ENCODE data around the gene SRPK2.

Gene SRPK2

DNA sequence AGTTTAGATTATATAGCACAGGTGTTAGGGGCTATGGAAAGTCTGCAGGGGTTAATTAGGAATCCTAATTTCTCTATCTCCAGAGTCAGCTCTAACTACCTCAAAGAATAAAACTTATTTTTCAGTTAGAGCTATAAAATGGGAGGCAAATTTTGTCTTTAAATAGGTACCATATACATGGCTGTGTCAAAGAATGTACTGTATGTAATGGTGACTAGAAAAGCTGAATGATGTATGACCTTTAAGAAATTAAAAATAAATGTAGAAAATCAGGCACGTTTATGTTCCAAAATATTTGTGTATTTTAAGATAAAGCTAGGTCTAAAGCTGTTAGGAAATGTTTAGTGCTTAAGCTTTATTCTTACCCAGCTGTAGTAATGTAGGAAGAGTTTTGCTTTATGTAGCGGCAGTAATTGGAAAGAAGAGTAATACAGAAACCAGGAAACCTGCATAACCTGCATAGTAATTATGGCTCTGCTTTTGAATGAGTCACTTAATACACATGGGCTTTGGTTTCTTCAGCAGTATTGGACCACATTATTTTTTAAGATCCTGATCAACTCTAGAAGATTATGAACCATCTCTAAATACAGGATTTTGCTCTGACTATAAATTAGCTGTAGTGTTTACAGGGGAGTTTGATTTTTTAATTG lies 289.7 kb downstream of the SRPK2 start:
- intact Hi-C loops (cut with DNase I), result no loop called here
- no peak for DNase-seq

GRCh38 chr7:105097619-105098018 lies 291.1 kb downstream of the SRPK2 start:
- no peak for DNase-seq
- intact Hi-C loops (cut with DNase I), result no loop called here

GRCh38 chr7:105096306-105096705 lies 292.4 kb downstream of the SRPK2 start:
- intact Hi-C loops (cut with DNase I), result no loop called here
- no peak for DNase-seq

DNA sequence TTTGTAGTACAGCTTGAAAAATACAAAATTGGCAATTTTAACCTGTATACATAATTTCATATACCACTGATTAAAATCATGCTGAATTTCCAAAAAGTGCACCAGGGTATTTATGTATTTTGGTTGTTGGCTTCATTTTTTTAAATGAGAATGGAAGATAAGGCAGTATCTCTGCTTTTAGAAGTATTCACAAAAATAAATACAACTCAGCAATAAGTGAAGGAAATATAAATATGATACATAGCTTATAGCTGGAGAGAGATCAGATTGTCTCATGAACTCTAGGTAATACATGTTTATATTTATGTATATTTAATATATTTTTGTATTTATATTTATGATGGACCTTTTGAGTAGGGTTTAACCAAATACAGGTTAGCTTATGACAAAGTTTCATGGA lies 293.8 kb downstream of the SRPK2 start:
- no peak for DNase-seq
- intact Hi-C loops (cut with DNase I), result no loop called here

DNA sequence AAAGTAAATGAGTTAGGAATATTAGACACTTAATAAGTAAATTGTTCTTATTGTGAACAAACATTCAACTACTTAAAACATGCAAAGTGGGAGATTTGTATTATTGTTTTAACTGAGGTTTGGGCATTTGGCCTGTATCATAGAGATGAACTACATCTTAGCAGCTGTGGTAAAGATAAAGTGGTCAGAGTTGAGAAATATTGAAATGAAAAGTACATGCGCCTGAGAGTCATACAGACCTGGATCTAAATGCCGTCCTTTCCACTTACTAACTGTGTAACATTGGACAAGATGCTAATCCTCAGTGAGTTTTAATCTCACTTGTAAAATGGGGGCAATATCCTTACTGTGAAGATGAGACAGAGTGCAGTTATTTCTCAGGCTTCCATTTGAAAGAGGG lies 300.3 kb downstream of the SRPK2 start:
- no peak for DNase-seq
- intact Hi-C loops (cut with DNase I), result no loop called here

DNA sequence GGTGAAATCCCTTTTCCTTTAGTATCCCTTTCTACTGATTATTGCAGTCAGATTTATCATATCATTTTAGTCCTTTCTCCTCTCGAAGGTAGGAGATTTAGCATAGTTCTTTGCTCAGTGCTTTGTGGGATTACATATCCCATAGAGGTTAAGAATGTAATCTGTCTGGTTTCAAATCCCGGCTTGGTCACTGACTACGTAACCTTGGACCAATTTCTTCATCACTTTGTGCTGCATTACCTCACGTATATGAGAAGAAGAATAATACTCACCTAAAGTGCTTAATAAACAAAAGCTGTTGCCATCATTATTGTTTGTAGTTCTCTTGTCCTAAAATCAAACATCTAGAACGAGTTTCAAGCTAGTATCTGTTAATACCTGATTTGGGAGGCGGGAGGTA lies 300.7 kb downstream of the SRPK2 start:
- intact Hi-C loops (cut with DNase I), result no loop called here
- no peak for DNase-seq

- intact Hi-C loops (cut with DNase I), result no loop called here
- DNase-seq, result no peak
These were observed 301.9 kb downstream of the SRPK2 start for GRCh38 chr7:105086850-105087249.

GRCh38 chr7:105084581-105084980 lies 304.1 kb downstream of the SRPK2 start:
- intact Hi-C loops (cut with DNase I), result no loop called here
- DNase-seq, result no peak

GRCh38 chr7:105079348-105079747 lies 309.4 kb downstream of the SRPK2 start:
- no peak for DNase-seq
- intact Hi-C loops (cut with DNase I), result no loop called here

GRCh38 chr7:105073143-105073542 lies 315.6 kb downstream of the SRPK2 start:
- DNase-seq, result no peak
- intact Hi-C loops (cut with DNase I), result no loop called here

GRCh38 chr7:105068886-105069285 lies 319.8 kb downstream of the SRPK2 start:
- intact Hi-C loops (cut with DNase I), result no loop called here
- no peak for DNase-seq

DNA sequence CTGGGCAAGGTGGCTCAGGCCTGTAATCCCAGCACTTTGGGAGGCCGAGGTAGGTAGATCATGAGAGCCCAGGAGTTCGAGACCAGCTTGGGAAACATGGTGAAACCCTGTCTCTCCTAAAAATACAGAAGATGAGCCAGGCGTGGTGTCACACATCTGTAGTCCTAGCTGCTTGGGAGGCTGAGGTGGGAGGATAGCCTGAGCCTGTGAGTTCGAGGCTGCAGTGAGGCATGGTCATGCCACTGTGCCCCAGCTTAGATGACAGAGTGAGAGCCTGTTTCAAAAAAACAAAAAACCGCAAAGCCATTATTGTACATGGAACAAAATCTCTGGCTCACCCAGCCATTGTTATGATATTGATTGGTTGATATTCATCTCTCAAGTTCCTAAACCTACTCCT lies 321.0 kb downstream of the SRPK2 start:
- intact Hi-C loops (cut with DNase I), result no loop called here
- DNase-seq, result no peak

All from head of caudate nucleus (tissue), 42 donors.